Mesothelial cell of epicardium (in vitro differentiated cells): ENCODE results near the gene SIT1. TPM values are rescaled to one million over a fixed set of nuclear protein-coding genes. Genes with fewer than 3 reads are reported as not detected.

Experiments
- DNase-seq, 2 experiments: peaks; one replicate each; pipeline ENCODE4 v3.0.0; 2021; ENCODE audit warnings: low spot score in 2 of 2; ENCODE audit not compliant: unreplicated experiment in 2 of 2
- H3K27ac Mint-ChIP-seq: 2 replicates; pipeline ENCODE4 v1.8.0; 2021; ENCODE audit warnings: mixed read lengths
- H3K27me3 Mint-ChIP-seq: 2 replicates; pipeline ENCODE4 v1.8.0; 2021; ENCODE audit warnings: low read depth, mixed read lengths
- H3K36me3 Mint-ChIP-seq: 2 replicates; pipeline ENCODE4 v1.8.0; 2021; ENCODE audit warnings: mixed read lengths
- H3K4me1 Mint-ChIP-seq: 2 replicates; pipeline ENCODE4 v1.8.0; 2021; ENCODE audit warnings: mixed read lengths
- H3K4me3 Mint-ChIP-seq: 2 replicates; pipeline ENCODE4 v1.8.0; 2021; ENCODE audit warnings: mild to moderate bottlenecking, moderate library complexity, mixed read lengths
- H3K9me3 Mint-ChIP-seq: 2 replicates; pipeline ENCODE4 v1.8.0; 2021; ENCODE audit warnings: mixed read lengths
- CTCF ChIP-seq: fragments of 200-600 bp; sonication (generic); IDR thresholded peaks from one replicate; pipeline ENCODE4 v1.5.0; 2021; ENCODE audit warnings: antibody characterized with exemption; ENCODE audit not compliant: unreplicated experiment
- total RNA-seq: library from RNA; stranded (reverse); gene quantifications from 3 replicates; pipeline ENCODE4 v1.2.1, GENCODE V29; 2021

The SIT1 gene
- total RNA-seq, 1 donor from 2014 or later = not detected

- Mint-ChIP-seq H3K27ac (peak overlapping the region; percentile 30), H3K36me3 (peaks cover 18% of the 10 kb centered on the region), H3K27me3 (peaks cover 4% of the 10 kb centered on the region), H3K4me3 (peak overlapping the region; percentile 27), H3K4me1 (peaks cover 29% of the 10 kb centered on the region), H3K9me3 (no peaks in the 10 kb centered on the region)
- TF ChIP-seq CTCF = no peak
- DNase-seq = no peak
These were observed 44.0 kb downstream of the SIT1 start for GRCh38 chr9:35606726-35607125.

- TF ChIP-seq CTCF = no peak
- peaks cover 18% of the 10 kb centered on the region for H3K36me3 Mint-ChIP-seq
- H3K4me3 Mint-ChIP-seq = peak overlapping the region; percentile 72
- no peaks in the 10 kb centered on the region for H3K9me3 Mint-ChIP-seq
- H3K27me3 Mint-ChIP-seq = no peaks in the 10 kb centered on the region
- H3K27ac Mint-ChIP-seq = peak overlapping the region; percentile 21
- DNase-seq = no peak
- peaks cover 29% of the 10 kb centered on the region for H3K4me1 Mint-ChIP-seq
These were observed 44.6 kb downstream of the SIT1 start for GRCh38 chr9:35606138-35606504.

- peaks cover 29% of the 10 kb centered on the region for H3K4me1 Mint-ChIP-seq
- peaks cover 16% of the 10 kb centered on the region for H3K36me3 Mint-ChIP-seq
- H3K27ac Mint-ChIP-seq = peak overlapping the region; percentile 21
- H3K4me3 Mint-ChIP-seq = peak overlapping the region; percentile 72
- DNase-seq = peak in 1 of 2 experiments; percentile 51
- no peaks in the 10 kb centered on the region for H3K27me3 Mint-ChIP-seq
- TF ChIP-seq CTCF = no peak
- H3K9me3 Mint-ChIP-seq = no peaks in the 10 kb centered on the region
These were observed 45.2 kb downstream of the SIT1 start for GRCh38 chr9:35605351-35606137.

GRCh38 chr9:35604578-35605350 is 46.0 kb downstream of the SIT1 start, which contains the start of gene TESK1:
Gene TESK1, plus strand, starts transcription at chr9:35605262. Its CDS starts 358 bp downstream, at chr9:35605620.
- no peaks in the 10 kb centered on the region for H3K27me3 Mint-ChIP-seq
- DNase-seq = peak; percentile 71 to 77
- H3K27ac Mint-ChIP-seq = peak within 1 kb of the TSS; percentile 98
- H3K4me1 Mint-ChIP-seq = peaks cover 29% of the 10 kb centered on the region
- peaks cover 14% of the 10 kb centered on the region for H3K36me3 Mint-ChIP-seq
- TF ChIP-seq CTCF = no peak
- peak within 1 kb of the TSS; percentile 92 for H3K4me3 Mint-ChIP-seq
- H3K9me3 Mint-ChIP-seq = no peaks in the 10 kb centered on the region

GRCh38 chr9:35603986-35604577 is 46.6 kb downstream of the SIT1 start:
- peak; percentile 98 to 99 for DNase-seq
- Mint-ChIP-seq H3K27ac (peak overlapping the region; percentile 98), H3K4me1 (peaks cover 29% of the 10 kb centered on the region), H3K27me3 (no peaks in the 10 kb centered on the region), H3K9me3 (no peaks in the 10 kb centered on the region), H3K4me3 (peak overlapping the region; percentile 92), H3K36me3 (peaks cover 12% of the 10 kb centered on the region)
- peak; percentile 97 for TF ChIP-seq CTCF
